Measurements from ENCODE around the gene RAB19. TPM values are rescaled to one million over a fixed set of nuclear protein-coding genes. Genes with fewer than 3 reads are reported as not detected.
"Not testable (repeated sequence)": the region's sequence is repeated elsewhere in the genome, so short reads cannot be mapped to it uniquely, and the experiment has no call there.

RAB19 gene
- total RNA-seq, 1 donor = not detected

- no peak for TF ChIP-seq CTCF (IDR thresholded peaks at IDR 0.05; ENCODE audit: insufficient read depth, low read depth, low read length)
- DNase-seq (ENCODE audit: low read depth) = no peak
- no peak overlapping the region for H3K4me3 ChIP-seq (ENCODE audit: low read depth, low read length)
Measured at GRCh38 chr7:140400381-140400780, 3.5 kb upstream of the RAB19 start.

GRCh38 chr7:140402178-140402835 is 1.6 kb upstream of the RAB19 start:
- no peak for TF ChIP-seq CTCF (IDR thresholded peaks at IDR 0.05; ENCODE audit: insufficient read depth, low read depth, low read length)
- peak; percentile 87 for DNase-seq (ENCODE audit: low read depth)
- H3K4me3 ChIP-seq (ENCODE audit: low read depth, low read length) = no peak overlapping the region

- H3K4me3 ChIP-seq (ENCODE audit: low read depth, low read length) = no peak overlapping the region
- no peak for TF ChIP-seq CTCF (IDR thresholded peaks at IDR 0.05; ENCODE audit: insufficient read depth, low read depth, low read length)
- DNase-seq (ENCODE audit: low read depth) = no peak
Measured at GRCh38 chr7:140404565-140405065, 757 bp downstream of the RAB19 start.

GRCh38 chr7:140415361-140415760 is 11.5 kb downstream of the RAB19 start:
- no peak overlapping the region for H3K4me3 ChIP-seq (ENCODE audit: low read depth, low read length)
- TF ChIP-seq CTCF (IDR thresholded peaks at IDR 0.05; ENCODE audit: insufficient read depth, low read depth, low read length) = no peak
- DNase-seq (ENCODE audit: low read depth) = no peak

- not testable (repeated sequence) for H3K4me3 ChIP-seq (ENCODE audit: low read depth, low read length); DNase-seq (ENCODE audit: low read depth)
Measured at GRCh38 chr7:140415816-140416215, 12.0 kb downstream of the RAB19 start.

GRCh38 chr7:140416560-140416959 is 12.7 kb downstream of the RAB19 start:
- DNase-seq (ENCODE audit: low read depth) = no peak
- no peak for TF ChIP-seq CTCF (IDR thresholded peaks at IDR 0.05; ENCODE audit: insufficient read depth, low read depth, low read length)
- no peak overlapping the region for H3K4me3 ChIP-seq (ENCODE audit: low read depth, low read length)

- H3K4me3 ChIP-seq (ENCODE audit: low read depth, low read length) = no peak overlapping the region
Measured at GRCh38 chr7:140417456-140418155, 13.7 kb downstream of the RAB19 start.

GRCh38 chr7:140418156-140418472 is 14.3 kb downstream of the RAB19 start:
- H3K4me3 ChIP-seq (ENCODE audit: low read depth, low read length); DNase-seq (ENCODE audit: low read depth): not testable (repeated sequence)

More at GRCh38 chr7:140417456-140418155, 13.7 kb downstream of the RAB19 start:
- DNase-seq (ENCODE audit: low read depth) = no peak
- TF ChIP-seq CTCF (IDR thresholded peaks at IDR 0.05; ENCODE audit: insufficient read depth, low read depth, low read length) = no peak
